Hepatocyte (in vitro differentiated cells): ENCODE data around the gene TNNI3. TPM values are rescaled to one million over a fixed set of nuclear protein-coding genes. Genes with fewer than 3 reads are reported as not detected.

Experiments
- DNase-seq: peaks from one replicate; pipeline ENCODE4 v3.0.0-alpha.2; 2016; ENCODE audit warnings: low spot score
- H2AFZ ChIP-seq: fragments of 200-600 bp; sonication (generic); 2 replicates; pipeline ENCODE4 v1.6.0; 2016; ENCODE audit warnings: antibody characterized with exemption, mild to moderate bottlenecking
- H3K27ac ChIP-seq: fragments of 200-600 bp; sonication (generic); 2 replicates; pipeline ENCODE4 v1.5.1; 2016; ENCODE audit warnings: mild to moderate bottlenecking
- H3K27me3 ChIP-seq: fragments of 200-600 bp; sonication (generic); 2 replicates; pipeline ENCODE4 v1.6.1; 2016
- H3K36me3 ChIP-seq: fragments of 200-600 bp; sonication (generic); replicated peaks from 2 replicates; pipeline ENCODE4 v1.5.1; 2016; ENCODE audit warnings: low read depth; ENCODE audit not compliant: insufficient read depth
- H3K4me1 ChIP-seq: fragments of 200-600 bp; sonication (generic); 2 replicates; pipeline ENCODE4 v1.5.1; 2016; ENCODE audit warnings: mild to moderate bottlenecking, moderate library complexity; ENCODE audit not compliant: insufficient read depth
- H3K4me2 ChIP-seq: fragments of 200-600 bp; sonication (generic); 2 replicates; pipeline ENCODE4 v1.6.0; 2016
- H3K4me3 ChIP-seq: fragments of 200-600 bp; sonication (generic); 2 replicates; pipeline ENCODE4 v1.5.1; 2016; ENCODE audit warnings: mild to moderate bottlenecking
- H3K79me2 ChIP-seq: fragments of 200-600 bp; sonication (generic); 2 replicates; pipeline ENCODE4 v1.6.0; 2017; ENCODE audit warnings: mild to moderate bottlenecking
- H3K9me2 ChIP-seq: fragments of 200-600 bp; sonication (generic); replicated peaks from 2 replicates; pipeline ENCODE4 v1.6.0; 2017; ENCODE audit warnings: mild to moderate bottlenecking; ENCODE audit not compliant: insufficient read depth
- H3K9me3 ChIP-seq: fragments of 200-600 bp; sonication (generic); 2 replicates; pipeline ENCODE4 v1.5.1; 2016; ENCODE audit warnings: low read depth, mild to moderate bottlenecking
- H4K20me1 ChIP-seq: fragments of 200-600 bp; sonication (generic); 2 replicates; pipeline ENCODE4 v1.6.0; 2016; ENCODE audit warnings: mild to moderate bottlenecking; ENCODE audit not compliant: insufficient read depth, poor library complexity, severe bottlenecking
- EZH2 ChIP-seq: fragments of 200-600 bp; sonication (generic); IDR thresholded peaks from 2 replicates; pipeline ENCODE4 v1.6.1; 2016; ENCODE audit warnings: antibody characterized with exemption, mild to moderate bottlenecking, borderline replicate concordance
- EZH2phosphoT487 ChIP-seq: fragments of 200-600 bp; sonication (generic); IDR thresholded peaks from one replicate; pipeline ENCODE4 v1.6.1; 2018; ENCODE audit warnings: antibody characterized with exemption, mild to moderate bottlenecking, low read depth, moderate library complexity; ENCODE audit not compliant: unreplicated experiment, severe bottlenecking
- WGBS: methylation state at CpG from one replicate; pipeline ENCODE4 v1.1.6; 2016; ENCODE audit warnings: low lambda C conversion rate; ENCODE audit errors: missing lambda C conversion rate; 5-methylcytosine and 5-hydroxymethylcytosine counted together
- polyA plus RNA-seq: library from polyadenylated mRNA; unstranded; fragments of >200 nt; fragmentation: Nextera tagmentation; extraction: Ambion mirVana; gene quantifications from 2 replicates; pipeline ENCODE4 v1.2.1, GENCODE V29; 2016
- total RNA-seq: library from RNA; depleted of rRNA; stranded (reverse); fragments of >200 nt; gene quantifications from 2 replicates; pipeline ENCODE4 v1.2.3, GENCODE V29; 2014
- TF ChIP-seq, protein P1 (sequence below): fragments of 200-600 bp; sonication (generic); IDR thresholded peaks from 2 replicates; pipeline ENCODE4 v1.5.1; 2016; ENCODE audit warnings: antibody characterized with exemption, mild to moderate bottlenecking; ENCODE audit not compliant: poor library complexity

Gene TNNI3
- total and polyA plus RNA-seq, 2 experiments from 2014 or later: 1.4 to 2.9 TPM

GRCh38 chr19:55174425-55175116 is 17.0 kb upstream of the TNNI3 start:
- no peak overlapping the region for H2AFZ ChIP-seq

DNA sequence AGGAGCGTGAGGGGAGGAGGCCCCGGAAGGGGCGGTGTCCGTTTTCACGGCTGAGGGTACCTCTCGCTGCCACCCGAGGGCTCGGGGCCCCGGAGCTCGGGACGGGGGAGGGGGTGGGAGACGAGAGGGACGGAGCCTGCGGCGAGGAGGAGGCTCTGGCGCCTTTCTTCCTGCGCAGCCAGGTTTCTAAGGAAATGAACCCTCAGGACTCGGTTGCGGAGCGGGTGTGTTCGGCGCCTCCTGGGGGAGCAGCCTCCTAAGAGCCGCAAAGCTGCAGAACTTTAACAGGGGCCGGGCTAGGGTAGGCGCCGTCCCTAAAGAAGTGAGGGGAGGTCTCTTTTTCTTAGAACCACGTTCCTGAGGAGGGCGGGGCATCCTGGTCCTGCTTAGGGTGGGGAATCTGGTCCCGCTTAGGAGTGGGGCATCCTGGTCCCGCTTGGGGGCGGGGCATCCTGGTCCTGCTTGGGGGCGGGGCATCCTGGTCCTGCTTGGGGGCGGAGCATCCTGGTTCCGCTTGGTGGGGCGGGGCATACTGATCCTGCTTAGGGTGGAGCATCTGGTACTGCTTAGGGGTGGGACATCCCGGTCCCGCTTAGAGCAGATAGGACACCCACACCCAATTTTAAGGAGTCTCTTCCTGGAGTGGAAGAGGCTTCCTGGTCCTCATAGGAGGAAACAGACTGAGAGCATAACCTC is 16.3 kb upstream of the TNNI3 start:
- H3K27ac ChIP-seq: no peak overlapping the region
- H3K9me2 ChIP-seq: no peaks in the 10 kb centered on the region
- H3K27me3 ChIP-seq: peaks cover 83% of the 10 kb centered on the region
- no peaks in the 10 kb centered on the region for H3K9me3 ChIP-seq
- H3K4me3 ChIP-seq: peak overlapping the region; percentile 49
- H2AFZ ChIP-seq: peak overlapping the region; percentile 74
- H3K4me1 ChIP-seq: peaks cover 9% of the 10 kb centered on the region
- WGBS: 1% methylated on average over 21 of the region's 37 CpGs
- no peaks in the 10 kb centered on the region for H3K79me2 ChIP-seq
- peak overlapping the region; percentile 88 for H3K4me2 ChIP-seq
- H4K20me1 ChIP-seq: no peaks in the 10 kb centered on the region
- DNase-seq: peak; percentile 56
- TF ChIP-seq EZH2phosphoT487 (no peak), EZH2 (no peak)
- TF ChIP-seq, protein P1, sequence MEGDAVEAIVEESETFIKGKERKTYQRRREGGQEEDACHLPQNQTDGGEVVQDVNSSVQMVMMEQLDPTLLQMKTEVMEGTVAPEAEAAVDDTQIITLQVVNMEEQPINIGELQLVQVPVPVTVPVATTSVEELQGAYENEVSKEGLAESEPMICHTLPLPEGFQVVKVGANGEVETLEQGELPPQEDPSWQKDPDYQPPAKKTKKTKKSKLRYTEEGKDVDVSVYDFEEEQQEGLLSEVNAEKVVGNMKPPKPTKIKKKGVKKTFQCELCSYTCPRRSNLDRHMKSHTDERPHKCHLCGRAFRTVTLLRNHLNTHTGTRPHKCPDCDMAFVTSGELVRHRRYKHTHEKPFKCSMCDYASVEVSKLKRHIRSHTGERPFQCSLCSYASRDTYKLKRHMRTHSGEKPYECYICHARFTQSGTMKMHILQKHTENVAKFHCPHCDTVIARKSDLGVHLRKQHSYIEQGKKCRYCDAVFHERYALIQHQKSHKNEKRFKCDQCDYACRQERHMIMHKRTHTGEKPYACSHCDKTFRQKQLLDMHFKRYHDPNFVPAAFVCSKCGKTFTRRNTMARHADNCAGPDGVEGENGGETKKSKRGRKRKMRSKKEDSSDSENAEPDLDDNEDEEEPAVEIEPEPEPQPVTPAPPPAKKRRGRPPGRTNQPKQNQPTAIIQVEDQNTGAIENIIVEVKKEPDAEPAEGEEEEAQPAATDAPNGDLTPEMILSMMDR: no peak
- H3K36me3 ChIP-seq: no peaks in the 10 kb centered on the region

More at GRCh38 chr19:55174425-55175116, 17.0 kb upstream of the TNNI3 start:
- no peaks in the 10 kb centered on the region for H3K36me3 ChIP-seq
- peaks cover 16% of the 10 kb centered on the region for H3K4me1 ChIP-seq
- H3K9me2 ChIP-seq: no peaks in the 10 kb centered on the region
- no peaks in the 10 kb centered on the region for H3K9me3 ChIP-seq
- H3K79me2 ChIP-seq: no peaks in the 10 kb centered on the region
- H4K20me1 ChIP-seq: no peaks in the 10 kb centered on the region
- H3K27me3 ChIP-seq: peaks cover 76% of the 10 kb centered on the region
- no peak overlapping the region for H3K27ac ChIP-seq
- DNase-seq: no peak
- peak overlapping the region; percentile 88 for H3K4me2 ChIP-seq
- TF ChIP-seq EZH2phosphoT487 (no peak), EZH2 (no peak)
- TF ChIP-seq, protein P1: no peak
- WGBS: 75% methylated on average over 21 of the region's 21 CpGs
- no peak overlapping the region for H3K4me3 ChIP-seq

GRCh38 chr19:55173186-55173713 is 15.7 kb upstream of the TNNI3 start:
- H3K79me2 ChIP-seq: no peaks in the 10 kb centered on the region
- H2AFZ ChIP-seq: peak overlapping the region; percentile 74
- no peak for DNase-seq
- H3K4me2 ChIP-seq: peak overlapping the region; percentile 88
- peaks cover 85% of the 10 kb centered on the region for H3K27me3 ChIP-seq
- WGBS: 4% methylated on average over 8 of the region's 32 CpGs
- no peaks in the 10 kb centered on the region for H4K20me1 ChIP-seq
- no peaks in the 10 kb centered on the region for H3K9me3 ChIP-seq
- no peaks in the 10 kb centered on the region for H3K36me3 ChIP-seq
- peak overlapping the region; percentile 49 for H3K4me3 ChIP-seq
- H3K27ac ChIP-seq: no peak overlapping the region
- no peak for TF ChIP-seq EZH2phosphoT487
- TF ChIP-seq, protein P1: no peak
- TF ChIP-seq EZH2: no peak
- no peaks in the 10 kb centered on the region for H3K9me2 ChIP-seq
- H3K4me1 ChIP-seq: peaks cover 7% of the 10 kb centered on the region
